ENCODE measurements around the gene TBC1D22A. TPM values are rescaled to one million over a fixed set of nuclear protein-coding genes. Genes with fewer than 3 reads are reported as not detected.

Gene TBC1D22A
- total RNA-seq, 1 experiment from 2014 or later = 14.3 TPM

DNA sequence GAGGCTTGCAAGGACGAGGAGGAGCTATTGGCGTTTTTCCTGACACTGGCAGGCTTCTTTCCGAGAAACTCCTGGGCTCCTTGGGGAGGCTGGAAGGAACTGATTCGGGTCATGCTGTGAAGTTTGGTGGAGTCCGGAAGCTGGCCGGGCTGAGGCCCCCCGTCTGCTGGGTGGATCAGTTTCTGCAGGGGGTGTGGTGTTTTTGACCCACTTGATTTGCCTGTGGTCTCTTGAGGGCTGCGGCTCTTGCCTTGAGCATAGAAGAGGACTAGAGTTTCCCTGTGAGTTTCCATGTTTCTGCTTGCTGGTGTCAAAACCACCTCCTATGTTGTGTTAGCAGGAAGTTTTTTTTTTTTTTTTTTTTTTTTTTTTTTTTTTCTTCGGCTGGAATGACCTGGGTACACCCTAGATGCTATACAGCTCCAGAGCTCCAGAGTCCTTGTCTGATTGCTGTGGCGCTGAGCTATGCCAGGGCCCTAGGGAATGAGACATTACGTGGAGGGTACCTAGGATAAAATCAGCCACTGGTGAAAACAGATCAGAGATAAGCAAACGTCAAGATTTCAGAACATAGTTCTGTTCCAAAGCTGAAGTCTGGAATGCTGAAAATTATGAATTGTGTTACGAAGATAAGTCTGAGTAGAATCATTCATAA is 728 bp downstream of the TBC1D22A start:
- Histone ChIP-seq H2AFZ (ENCODE audit: low read length) (peak overlapping the region; percentile 81), H3K79me2 (ENCODE audit: low read length) (peaks cover 70% of the 10 kb centered on the region), H3F3A (ENCODE audit: low read length, unreplicated experiment) (no peaks in the 10 kb centered on the region), H3K9ac (ENCODE audit: low read length) (peak overlapping the region; percentile 100), H3K4me1 (ENCODE audit: insufficient read depth, low read length) (peaks cover 19% of the 10 kb centered on the region), H3K27ac (ENCODE audit: low read length) (peak overlapping the region; percentile 80; the same call in 1 of the 2 replicates), H3K27me3 (ENCODE audit: low read length) (no peaks in the 10 kb centered on the region), H3K9me2 (replicated peaks; ENCODE audit: low read length) (no peaks in the 10 kb centered on the region), H3K4me2 (ENCODE audit: low read length) (peak overlapping the region; percentile 94), H3K4me3 (ENCODE audit: low read length) (peak overlapping the region; percentile 100), H3K36me3 (ENCODE audit: low read depth, low read length) (no peaks in the 10 kb centered on the region), H3K9me3 (ENCODE audit: low read length) (no peaks in the 10 kb centered on the region), H4K20me1 (ENCODE audit: low read length) (no peaks in the 10 kb centered on the region)
- POLR2A ChIA-PET (ENCODE audit: unreplicated experiment) = interaction anchor here (0.5 to 1.1 kb wide), 4 partner anchors 9 to 365 kb away, joined by 3 to 11 read pairs (median 4); no protein-coding TSS in a partner anchor
- CTCF ChIA-PET = no interaction called here
- no TSS peak for BruUV-seq (replicated peaks)
- intact Hi-C loops (cut with micrococcal nuclease) = loop anchor here (2.0 to 10.0 kb wide), 2 partner anchors 20 to 198 kb away; no protein-coding TSS in a partner anchor
- TF ChIP-seq, protein P1, sequence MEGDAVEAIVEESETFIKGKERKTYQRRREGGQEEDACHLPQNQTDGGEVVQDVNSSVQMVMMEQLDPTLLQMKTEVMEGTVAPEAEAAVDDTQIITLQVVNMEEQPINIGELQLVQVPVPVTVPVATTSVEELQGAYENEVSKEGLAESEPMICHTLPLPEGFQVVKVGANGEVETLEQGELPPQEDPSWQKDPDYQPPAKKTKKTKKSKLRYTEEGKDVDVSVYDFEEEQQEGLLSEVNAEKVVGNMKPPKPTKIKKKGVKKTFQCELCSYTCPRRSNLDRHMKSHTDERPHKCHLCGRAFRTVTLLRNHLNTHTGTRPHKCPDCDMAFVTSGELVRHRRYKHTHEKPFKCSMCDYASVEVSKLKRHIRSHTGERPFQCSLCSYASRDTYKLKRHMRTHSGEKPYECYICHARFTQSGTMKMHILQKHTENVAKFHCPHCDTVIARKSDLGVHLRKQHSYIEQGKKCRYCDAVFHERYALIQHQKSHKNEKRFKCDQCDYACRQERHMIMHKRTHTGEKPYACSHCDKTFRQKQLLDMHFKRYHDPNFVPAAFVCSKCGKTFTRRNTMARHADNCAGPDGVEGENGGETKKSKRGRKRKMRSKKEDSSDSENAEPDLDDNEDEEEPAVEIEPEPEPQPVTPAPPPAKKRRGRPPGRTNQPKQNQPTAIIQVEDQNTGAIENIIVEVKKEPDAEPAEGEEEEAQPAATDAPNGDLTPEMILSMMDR (conservative IDR thresholded peaks at IDR 0.05; ENCODE audit: low read depth, low read length) = no peak
- TF ChIP-seq EZH2 (IDR thresholded peaks at IDR 0.05; ENCODE audit: low read length, unreplicated experiment) (no peak), EZH2phosphoT487 (IDR thresholded peaks at IDR 0.05; ENCODE audit: borderline replicate concordance, low read length) (no peak)
- ATAC-seq (no peak), DNase-seq (no peak)

DNA sequence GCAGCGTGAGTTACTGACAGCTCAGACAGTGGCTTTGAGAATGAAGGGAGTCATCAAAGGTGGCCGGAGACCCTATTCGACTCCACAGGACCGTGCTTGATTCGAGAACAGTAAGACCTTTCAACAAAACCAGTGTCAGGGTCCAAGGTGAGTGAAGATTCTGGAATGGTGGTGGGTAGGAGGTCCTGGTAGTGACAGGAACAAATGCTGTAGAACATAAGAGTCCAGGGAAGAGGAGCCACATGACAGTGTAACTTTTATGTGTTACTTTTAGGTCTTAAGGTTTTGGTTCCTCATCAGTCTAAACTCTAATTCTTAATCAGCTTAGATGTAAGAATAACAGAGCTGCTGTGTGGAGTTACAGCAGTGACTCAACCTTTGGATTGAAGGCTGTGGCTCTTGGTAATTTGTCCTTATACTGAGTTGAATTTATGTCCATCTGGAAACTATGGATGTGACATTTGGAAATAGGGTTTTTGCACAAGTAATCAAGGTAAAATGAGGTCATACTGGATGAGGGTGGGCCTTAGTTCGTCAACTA is 1.8 kb downstream of the TBC1D22A start:
- BruUV-seq (replicated peaks) = no TSS peak
- Histone ChIP-seq H3K4me2 (ENCODE audit: low read length) (peak overlapping the region; percentile 94), H3F3A (ENCODE audit: low read length, unreplicated experiment) (no peaks in the 10 kb centered on the region), H3K9me2 (replicated peaks; ENCODE audit: low read length) (no peaks in the 10 kb centered on the region), H3K9me3 (ENCODE audit: low read length) (no peaks in the 10 kb centered on the region), H3K27me3 (ENCODE audit: low read length) (no peaks in the 10 kb centered on the region), H3K79me2 (ENCODE audit: low read length) (peaks cover 76% of the 10 kb centered on the region), H3K36me3 (ENCODE audit: low read depth, low read length) (no peaks in the 10 kb centered on the region), H2AFZ (ENCODE audit: low read length) (no peak overlapping the region), H3K9ac (ENCODE audit: low read length) (no peak overlapping the region), H4K20me1 (ENCODE audit: low read length) (no peaks in the 10 kb centered on the region), H3K27ac (ENCODE audit: low read length) (no peak overlapping the region), H3K4me3 (ENCODE audit: low read length) (peak overlapping the region; percentile 12; the same call in 1 of the 2 replicates), H3K4me1 (ENCODE audit: insufficient read depth, low read length) (peaks cover 19% of the 10 kb centered on the region)
- no peak for ATAC-seq
- ChIA-PET POLR2A (ENCODE audit: unreplicated experiment) (no interaction called here), CTCF (no interaction called here)
- intact Hi-C loops (cut with micrococcal nuclease) = loop anchor here (10.0 kb wide), 1 partner anchor 199 kb away; no protein-coding TSS in a partner anchor
- DNase-seq = no peak
- TF ChIP-seq, protein P1 (conservative IDR thresholded peaks at IDR 0.05; ENCODE audit: low read depth, low read length) = no peak
- TF ChIP-seq EZH2 (IDR thresholded peaks at IDR 0.05; ENCODE audit: low read length, unreplicated experiment) = no peak
- no peak for TF ChIP-seq EZH2phosphoT487 (IDR thresholded peaks at IDR 0.05; ENCODE audit: borderline replicate concordance, low read length)

All from PC-3 (cell line).